ENCODE measurements around the gene PRRT1B.

The PRRT1B gene

DNA sequence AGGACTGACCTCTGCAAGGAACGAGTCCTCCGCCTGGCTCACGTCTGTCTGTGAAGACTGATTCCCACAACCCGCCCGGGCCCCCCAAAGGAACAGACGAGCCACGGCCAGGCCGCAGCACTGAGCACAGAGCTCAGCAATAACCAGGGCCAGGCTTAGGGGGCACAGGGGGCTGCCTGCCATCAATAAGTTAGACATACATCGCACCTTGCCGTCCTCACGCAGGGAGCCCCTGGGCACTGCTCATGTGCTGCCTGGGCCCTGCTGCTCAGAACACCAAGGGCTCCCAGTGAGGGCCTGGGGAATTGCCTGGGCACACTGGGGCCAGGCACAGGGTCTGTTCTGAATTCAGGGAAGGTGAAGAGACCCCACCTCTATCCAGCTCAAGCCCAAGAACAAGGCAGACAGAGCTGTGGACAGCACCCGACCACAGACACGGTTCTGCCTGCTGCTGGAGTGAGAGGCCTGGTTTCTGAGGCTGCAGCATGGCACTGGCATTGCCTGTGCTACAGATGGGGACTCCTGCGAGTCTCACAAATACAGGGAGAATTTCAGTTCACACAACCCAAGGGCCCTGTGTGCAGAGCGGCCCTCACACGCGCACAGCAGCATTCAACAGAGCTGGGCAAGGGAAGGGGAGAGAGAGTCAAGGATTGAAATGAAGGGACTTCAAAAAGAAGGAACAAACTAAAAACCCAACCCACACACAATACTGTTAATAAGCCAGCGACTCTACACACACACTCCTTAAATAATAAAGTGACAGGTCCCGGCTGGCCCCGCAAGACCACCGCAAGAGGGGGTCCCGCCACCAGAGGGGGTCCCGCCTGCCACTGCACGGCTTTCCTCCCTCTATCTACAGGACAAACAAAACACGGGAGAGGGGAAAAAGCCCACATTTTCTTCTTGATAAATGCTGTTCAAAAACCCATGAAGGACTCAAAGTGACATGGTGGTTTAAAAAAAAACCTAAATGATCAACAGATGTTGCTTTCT, 32.0 kb downstream of the PRRT1B start:
- no peak overlapping the region for H3K4me3 ChIP-seq (ENCODE audit: low read length)
- no peak for DNase-seq (ENCODE audit: low read depth)
- TF ChIP-seq, protein P1, sequence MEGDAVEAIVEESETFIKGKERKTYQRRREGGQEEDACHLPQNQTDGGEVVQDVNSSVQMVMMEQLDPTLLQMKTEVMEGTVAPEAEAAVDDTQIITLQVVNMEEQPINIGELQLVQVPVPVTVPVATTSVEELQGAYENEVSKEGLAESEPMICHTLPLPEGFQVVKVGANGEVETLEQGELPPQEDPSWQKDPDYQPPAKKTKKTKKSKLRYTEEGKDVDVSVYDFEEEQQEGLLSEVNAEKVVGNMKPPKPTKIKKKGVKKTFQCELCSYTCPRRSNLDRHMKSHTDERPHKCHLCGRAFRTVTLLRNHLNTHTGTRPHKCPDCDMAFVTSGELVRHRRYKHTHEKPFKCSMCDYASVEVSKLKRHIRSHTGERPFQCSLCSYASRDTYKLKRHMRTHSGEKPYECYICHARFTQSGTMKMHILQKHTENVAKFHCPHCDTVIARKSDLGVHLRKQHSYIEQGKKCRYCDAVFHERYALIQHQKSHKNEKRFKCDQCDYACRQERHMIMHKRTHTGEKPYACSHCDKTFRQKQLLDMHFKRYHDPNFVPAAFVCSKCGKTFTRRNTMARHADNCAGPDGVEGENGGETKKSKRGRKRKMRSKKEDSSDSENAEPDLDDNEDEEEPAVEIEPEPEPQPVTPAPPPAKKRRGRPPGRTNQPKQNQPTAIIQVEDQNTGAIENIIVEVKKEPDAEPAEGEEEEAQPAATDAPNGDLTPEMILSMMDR (IDR thresholded peaks at IDR 0.05; ENCODE audit: insufficient read depth, low read depth, low read length, missing control alignments), result no peak

DNA sequence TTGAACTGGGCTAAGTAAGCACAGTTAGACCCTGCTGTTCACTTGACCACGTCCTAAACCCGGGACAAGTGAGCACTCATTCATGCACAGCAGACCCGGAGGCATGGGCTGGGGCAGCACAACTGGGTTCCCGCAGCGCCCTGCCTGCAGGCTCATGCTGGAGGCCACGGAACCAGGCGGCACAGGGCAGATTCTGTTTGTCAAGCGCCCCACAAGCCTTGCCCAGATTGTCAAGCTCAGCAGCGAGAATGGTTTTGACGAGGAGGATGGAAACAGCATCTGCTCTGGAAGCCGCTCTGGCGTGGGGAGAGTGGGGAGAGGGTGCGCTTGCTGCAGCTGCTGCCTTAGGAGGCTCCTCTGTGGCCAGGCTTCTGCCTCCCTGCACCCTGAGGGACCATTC, 32.7 kb downstream of the PRRT1B start:
- TF ChIP-seq, protein P1 (IDR thresholded peaks at IDR 0.05; ENCODE audit: insufficient read depth, low read depth, low read length, missing control alignments), result no peak
- no peak for DNase-seq (ENCODE audit: low read depth)
- no peak overlapping the region for H3K4me3 ChIP-seq (ENCODE audit: low read length)

DNA sequence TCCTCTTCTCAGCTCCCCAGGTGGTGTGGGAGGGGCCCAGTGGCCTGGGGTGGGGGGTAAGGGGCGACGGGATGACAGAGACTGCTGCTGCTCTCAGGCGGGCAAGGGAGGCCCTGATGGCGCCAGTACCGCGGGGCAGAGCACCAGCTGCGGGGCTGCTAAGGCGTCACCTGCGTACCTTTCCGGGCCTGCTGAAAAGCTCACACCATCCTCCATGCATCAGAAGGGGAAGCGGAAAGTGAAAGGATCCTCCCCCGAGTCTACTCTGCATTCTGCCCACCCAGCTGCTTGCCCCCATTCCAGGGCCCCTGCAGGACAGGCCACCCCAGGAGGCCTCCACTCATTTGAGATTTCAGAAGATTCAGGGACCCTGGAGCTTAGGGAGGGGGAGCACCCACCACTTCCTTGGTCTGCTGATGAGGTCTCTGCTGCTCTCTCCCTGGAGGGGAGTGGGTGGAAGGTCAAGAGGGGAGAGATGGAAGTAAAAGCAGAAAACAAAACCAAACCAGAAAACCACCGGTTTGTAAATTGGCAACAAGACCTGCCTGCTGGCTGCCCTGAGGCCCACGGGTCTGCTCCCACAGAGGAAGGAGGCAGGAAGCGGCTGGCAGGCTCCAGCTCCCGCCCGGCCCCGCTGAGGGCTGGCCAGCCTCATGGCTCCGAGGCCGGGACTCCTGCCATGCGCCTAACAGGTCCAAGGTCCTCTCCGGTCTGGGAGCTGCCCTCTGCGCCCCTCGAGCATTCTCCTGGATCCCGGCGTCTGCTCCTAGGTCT, 33.6 kb downstream of the PRRT1B start:
- TF ChIP-seq, protein P1 (IDR thresholded peaks at IDR 0.05; ENCODE audit: insufficient read depth, low read depth, low read length, missing control alignments), result no peak
- H3K4me3 ChIP-seq (ENCODE audit: low read length), result no peak overlapping the region
- no peak for DNase-seq (ENCODE audit: low read depth)

DNA sequence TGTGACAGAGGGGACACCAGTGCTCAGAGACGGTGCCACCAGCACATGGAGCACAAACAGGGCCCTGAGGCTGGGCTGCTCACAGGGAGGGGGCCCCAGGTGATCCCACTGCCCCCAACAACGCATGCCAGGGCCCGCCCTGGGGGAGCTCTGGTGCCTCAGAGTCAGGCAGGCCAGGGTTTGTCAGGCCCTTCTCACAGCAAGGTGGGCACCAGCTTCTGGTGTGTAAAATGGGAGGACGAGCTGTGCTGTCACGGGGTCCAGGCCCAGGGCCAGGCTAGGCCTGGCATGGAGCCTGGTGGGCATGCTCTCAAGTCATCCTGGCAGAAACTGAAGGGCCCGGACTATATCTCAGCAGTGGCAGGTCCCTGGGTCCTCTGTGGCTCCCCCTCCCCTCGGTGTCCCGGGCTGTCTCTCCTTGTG, 34.5 kb downstream of the PRRT1B start:
- TF ChIP-seq, protein P1 (IDR thresholded peaks at IDR 0.05; ENCODE audit: insufficient read depth, low read depth, low read length, missing control alignments), result no peak
- no peak for DNase-seq (ENCODE audit: low read depth)
- H3K4me3 ChIP-seq (ENCODE audit: low read length), result no peak overlapping the region

DNA sequence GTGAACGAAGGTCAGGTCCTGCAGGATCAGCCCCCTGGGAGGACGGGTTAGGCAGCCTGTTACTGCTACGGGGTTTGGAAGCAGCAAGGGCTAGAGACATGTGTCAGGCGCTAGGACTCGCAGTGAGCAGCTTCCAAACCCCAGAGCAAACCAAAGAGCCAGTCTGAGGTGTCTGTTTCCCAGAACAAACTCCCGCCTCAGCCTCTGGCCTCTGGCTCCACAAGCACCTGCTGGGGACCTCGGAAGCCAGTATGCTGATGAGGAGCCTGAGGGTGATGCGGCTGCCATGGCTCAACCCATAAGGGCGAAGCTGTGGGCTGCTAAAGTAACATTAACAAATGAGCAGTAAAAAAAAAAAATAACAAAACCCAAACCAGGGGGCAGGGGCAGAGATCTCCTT, 35.0 kb downstream of the PRRT1B start:
- TF ChIP-seq, protein P1 (IDR thresholded peaks at IDR 0.05; ENCODE audit: insufficient read depth, low read depth, low read length, missing control alignments), result no peak
- no peak for DNase-seq (ENCODE audit: low read depth)
- H3K4me3 ChIP-seq (ENCODE audit: low read length), result no peak overlapping the region

DNA sequence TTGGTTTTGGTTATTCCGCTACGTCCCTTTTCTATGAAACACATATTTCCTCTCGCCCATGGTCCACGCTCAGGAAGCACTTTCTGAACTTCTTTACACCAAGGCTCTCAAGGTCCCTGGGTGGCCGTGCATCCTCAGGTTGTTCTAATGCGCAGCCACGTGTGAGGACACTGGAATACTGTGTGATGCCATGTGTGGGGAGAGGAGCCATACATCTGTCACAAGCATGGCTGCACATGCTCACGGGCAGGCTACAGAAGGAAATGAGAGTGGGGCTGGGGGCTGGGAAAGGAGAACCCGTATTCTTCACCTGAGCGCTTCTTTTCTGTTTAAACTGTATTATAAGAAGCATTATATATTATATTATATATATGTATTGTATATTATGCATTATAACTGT, 36.7 kb downstream of the PRRT1B start:
- TF ChIP-seq, protein P1 (IDR thresholded peaks at IDR 0.05; ENCODE audit: insufficient read depth, low read depth, low read length, missing control alignments), result no peak
- H3K4me3 ChIP-seq (ENCODE audit: low read length), result no peak overlapping the region
- DNase-seq (ENCODE audit: low read depth), result no peak
